HG02885 (cell line): ENCODE measurements around the gene SLC2A6.

Experiments used
- ATAC-seq: cut with Tn5 transposase; IDR thresholded peaks from one replicate; pipeline ENCODE4 v1.9.1; 2021; ENCODE audit warnings: mild to moderate bottlenecking; ENCODE audit not compliant: unreplicated experiment, poor library complexity

Gene SLC2A6, protein sequence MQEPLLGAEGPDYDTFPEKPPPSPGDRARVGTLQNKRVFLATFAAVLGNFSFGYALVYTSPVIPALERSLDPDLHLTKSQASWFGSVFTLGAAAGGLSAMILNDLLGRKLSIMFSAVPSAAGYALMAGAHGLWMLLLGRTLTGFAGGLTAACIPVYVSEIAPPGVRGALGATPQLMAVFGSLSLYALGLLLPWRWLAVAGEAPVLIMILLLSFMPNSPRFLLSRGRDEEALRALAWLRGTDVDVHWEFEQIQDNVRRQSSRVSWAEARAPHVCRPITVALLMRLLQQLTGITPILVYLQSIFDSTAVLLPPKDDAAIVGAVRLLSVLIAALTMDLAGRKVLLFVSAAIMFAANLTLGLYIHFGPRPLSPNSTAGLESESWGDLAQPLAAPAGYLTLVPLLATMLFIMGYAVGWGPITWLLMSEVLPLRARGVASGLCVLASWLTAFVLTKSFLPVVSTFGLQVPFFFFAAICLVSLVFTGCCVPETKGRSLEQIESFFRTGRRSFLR

DNA sequence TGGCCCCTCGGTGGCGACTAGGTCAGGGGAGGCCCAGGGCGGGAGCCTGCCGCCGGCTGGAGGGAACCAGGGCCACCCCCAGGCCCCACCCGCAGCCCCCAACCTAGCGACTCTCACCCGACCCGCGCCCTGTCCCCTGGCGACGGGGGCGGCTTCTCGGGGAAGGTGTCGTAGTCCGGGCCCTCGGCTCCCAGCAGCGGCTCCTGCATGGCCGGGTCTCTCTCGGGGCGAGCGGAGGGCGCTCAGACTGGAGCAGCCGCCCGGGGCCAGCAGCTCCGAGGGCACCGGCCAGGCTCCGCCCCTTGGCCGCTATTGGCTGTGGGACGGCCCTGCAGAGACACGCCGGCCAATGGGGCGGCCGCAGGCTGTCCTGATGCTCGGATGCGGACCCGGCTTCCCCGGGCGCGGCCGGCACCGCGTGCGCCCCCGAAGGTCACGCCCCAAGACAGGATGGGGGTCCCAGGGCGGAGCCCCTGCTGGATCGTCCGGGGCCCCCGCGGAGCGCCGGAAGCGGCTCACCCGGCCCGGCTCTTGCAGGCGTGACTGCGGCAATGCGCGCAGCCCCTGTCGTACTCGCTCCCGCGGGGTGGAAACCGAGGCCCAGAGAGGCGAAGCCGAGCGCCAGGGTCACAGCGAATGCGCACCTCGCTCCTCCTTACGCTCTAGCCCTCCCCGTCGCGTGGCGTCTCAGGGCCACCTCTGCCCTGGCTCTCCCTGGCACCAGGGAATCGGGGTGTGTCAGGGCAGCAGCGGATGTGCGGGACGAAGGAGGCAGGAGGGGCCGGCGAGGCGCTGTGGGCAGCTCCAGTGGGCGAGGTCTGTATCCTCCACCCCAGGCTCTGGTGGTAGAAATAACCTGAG lies at the start of gene SLC2A6:
Gene SLC2A6, minus strand, starts transcription at position 249 of the 861 bp plus-strand sequence. Its CDS starts 40 bp downstream, at position 209.
- peak; percentile 97 for ATAC-seq

DNA sequence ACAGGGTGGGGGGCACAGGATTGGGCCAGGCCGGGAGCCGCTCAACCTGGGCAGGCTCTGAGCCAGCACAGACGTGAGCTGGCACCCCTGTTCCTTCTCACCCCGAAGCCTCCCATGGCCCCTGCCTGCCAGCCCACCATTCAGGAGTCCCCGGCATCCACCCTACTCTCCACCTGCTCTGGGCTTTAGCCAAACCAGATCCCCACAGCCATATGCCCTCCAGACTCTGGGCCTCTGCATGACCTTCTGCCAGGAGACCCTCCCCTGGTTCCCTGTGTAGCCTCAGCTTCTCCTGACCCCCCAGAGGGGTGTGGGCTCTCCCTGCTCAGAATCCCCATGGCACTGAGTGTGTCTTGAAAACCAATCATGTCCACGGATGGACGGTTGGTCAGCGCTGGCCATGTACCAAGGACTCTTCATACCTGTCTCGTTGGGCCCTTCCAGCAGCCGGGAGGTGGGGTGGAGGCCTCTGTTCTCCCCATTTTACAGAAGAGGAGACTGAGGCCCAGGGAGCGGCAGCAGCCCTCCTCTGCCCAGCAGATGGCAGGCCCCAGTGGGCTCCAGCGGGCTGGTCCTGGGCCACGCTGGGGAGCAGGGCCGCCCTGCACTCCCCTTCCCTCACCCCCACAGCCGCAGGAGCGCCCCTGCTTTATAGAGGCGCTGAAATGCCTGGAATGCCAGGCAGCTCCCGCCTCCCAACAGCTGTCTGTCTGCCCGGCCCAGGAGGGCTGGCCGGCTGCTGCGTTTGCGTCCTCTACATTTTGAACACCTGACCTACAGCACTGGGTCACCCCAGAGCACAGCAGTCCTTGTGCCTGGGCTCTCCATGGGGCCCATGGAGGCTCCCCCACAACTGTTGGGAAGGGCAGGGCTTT lies 49.3 kb upstream of the SLC2A6 start:
- ATAC-seq: no peak

DNA sequence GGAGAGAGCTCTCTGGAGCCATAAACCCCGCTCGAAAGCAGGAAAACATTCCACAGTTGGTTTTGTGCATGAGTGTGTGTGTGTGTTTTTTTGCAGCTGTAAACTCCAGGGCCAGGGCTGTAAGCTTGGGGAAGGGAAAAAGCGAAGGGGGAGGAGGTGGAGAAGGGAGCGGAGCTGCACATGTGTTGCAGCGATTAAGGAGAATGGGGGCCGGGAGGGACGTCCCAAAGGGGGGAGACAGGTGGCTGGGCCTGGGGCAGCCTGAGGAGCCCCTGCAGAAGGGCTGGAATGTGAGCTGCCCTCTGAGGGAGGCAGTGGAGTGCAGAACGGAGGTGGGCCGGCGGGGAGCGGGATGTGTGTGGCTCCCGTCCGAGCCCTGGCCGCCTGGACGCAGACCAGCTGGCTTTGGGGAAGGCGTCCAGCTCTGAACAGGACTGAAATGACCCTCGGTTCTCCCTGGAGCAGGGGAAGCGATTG lies 48.6 kb upstream of the SLC2A6 start:
- ATAC-seq: no peak

DNA sequence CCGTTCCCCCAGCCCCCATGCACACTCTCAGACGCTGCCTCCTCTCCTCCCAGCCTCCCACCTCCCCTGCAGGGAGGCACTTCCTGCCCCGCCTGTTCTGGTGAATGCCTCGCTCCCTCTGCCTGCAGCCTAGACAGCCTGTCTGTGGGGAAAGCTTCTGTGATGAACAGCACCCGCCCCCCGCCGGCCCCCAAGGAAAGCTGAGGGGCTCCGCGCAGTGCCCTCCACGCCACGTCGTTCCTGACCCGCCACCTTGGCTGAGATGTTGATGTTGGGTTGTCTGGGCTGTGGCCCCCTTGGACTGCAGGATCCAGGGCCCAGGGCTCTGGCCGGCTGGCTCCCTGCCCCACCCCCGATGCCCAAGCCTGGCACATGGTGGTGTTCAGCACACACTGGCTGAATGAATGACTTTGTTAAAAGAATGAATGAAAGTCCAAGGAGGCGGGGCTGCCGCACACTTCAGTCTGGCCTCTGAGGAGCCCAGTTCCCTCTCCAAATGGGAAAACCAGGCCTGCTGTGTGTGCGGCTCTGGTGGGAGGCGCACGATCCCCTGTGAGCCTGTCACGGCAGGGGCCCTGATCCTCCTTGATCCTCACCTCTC lies 47.9 kb upstream of the SLC2A6 start:
- ATAC-seq: no peak

DNA sequence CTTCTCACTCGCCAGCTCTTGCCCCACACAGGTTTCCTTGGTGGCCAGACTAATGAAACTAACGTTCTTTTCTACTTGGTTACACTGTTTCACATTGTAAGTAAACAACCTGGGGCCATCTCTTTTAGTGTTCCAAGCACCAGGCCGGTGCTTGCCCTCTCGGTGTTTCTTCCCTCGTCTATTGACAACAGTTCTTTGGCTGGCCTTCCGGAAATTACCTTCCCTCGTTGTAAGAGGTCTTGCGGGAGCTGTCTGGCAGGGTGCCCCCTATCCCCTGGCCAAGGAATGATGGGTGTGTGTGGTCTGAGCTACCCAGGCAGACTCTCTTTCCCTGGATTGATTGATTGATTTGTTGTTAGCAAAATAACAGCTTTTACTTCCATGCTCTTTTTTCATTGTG lies 46.8 kb upstream of the SLC2A6 start:
- ATAC-seq: no peak

DNA sequence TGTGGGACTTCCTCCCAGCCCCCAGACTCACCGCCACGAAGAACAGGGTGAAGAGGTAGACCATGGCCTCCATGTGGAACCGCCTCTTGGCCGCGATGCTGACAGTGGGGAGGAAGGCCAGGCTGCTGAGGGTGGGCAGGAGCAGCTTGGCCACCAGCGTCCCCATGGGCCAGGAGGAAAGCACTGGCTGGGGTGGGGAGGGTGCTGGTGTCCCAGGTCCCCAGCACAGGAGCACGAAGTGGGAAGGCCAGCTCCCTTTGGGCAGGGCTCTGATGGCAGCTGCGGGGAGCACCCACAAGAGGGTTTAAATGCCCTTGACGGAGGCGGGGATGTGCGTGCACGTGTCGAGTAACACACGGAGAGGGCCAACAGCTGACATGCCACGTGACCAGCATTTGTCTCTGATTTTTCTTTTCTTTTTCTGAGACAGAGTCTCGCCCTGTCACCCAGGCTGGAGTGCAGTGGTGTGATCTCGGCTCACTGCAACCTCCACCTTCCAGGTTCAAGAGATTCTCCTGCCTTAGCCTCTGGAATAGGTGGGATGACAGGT lies 45.9 kb upstream of the SLC2A6 start, which contains the start of gene MYMK:
Gene MYMK, minus strand, starts transcription at position 281 of the 550 bp plus-strand sequence. Its CDS starts 115 bp downstream, at position 166.
- no peak for ATAC-seq

DNA sequence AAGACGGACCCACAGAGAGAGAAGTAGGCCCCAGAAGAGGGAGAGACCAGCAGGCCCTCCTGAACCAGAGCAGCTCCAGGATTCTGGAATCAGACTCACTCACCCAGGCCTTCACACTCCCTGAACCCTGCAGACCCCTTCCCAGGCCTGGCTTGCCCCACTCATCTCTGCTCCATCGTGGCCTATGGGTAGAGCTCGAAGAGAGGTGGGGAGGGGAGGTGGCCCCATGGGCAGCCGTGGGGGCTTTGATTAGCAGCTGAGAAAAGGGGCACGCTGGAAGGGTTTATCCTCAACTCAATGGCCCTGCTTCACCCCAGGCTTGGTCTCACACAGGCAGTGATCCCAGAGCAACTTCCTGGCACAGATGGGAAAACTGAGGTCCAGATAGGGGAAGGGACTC lies 45.2 kb upstream of the SLC2A6 start:
- no peak for ATAC-seq

DNA sequence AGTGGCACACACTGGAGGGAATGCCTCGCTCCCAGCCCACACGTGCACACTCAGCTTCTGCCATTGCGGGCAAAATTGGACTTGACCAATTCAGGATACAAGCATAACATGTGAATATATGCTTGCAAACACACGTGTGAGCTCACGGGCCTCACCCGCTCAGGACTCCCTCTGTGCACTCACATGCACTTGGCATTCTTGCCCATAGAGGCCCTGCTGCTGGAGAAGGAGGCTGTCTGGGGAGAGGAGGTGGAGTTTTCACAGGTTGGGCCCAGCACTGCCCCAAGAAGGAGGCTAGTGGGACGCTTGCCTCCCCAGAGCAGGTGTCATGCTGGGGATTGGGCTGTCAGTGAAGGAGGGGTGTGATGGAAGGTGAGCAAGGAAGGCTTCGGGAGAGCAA lies 44.2 kb upstream of the SLC2A6 start:
- no peak for ATAC-seq

DNA sequence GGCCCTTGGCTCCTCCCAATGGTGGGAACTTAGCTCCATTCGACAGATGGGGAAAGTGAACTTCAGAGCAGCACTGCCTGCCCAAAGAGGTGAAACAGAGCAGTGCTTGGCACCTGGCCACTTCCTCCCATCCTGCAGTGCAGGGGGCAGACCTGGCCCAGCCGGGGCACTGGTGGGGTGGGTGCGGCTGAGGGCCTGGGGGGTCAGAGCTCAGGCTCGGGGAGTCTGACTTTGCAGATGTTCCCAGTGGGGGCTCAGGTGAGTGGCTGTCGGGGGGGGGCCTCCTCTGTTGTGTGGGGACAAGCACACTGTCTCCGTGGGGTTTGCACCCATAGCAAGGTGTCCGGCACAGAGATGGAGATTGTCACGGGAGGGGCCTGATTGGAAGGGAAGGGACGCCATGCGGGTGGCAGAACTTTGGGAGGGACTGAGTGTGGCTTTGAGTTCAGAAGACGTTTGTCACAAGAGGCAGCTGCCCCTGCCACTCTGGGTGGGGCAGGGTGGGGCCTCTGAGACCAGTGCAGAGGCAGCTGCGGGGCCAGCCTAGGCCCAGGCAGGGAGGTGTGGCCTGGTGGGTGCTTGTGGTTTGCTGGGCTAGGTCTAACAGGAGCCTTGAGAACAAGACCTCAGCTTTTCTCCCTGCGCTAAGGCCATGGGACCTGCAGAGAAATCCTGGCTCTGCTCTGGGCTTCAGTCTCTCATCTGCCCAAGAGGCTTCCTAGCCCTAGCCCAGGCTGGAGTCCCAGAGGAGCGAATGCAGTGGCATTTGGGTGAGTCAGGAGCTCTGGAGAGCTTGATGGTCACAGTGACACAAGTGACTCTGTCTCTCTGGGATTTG lies 43.4 kb upstream of the SLC2A6 start:
- no peak for ATAC-seq

DNA sequence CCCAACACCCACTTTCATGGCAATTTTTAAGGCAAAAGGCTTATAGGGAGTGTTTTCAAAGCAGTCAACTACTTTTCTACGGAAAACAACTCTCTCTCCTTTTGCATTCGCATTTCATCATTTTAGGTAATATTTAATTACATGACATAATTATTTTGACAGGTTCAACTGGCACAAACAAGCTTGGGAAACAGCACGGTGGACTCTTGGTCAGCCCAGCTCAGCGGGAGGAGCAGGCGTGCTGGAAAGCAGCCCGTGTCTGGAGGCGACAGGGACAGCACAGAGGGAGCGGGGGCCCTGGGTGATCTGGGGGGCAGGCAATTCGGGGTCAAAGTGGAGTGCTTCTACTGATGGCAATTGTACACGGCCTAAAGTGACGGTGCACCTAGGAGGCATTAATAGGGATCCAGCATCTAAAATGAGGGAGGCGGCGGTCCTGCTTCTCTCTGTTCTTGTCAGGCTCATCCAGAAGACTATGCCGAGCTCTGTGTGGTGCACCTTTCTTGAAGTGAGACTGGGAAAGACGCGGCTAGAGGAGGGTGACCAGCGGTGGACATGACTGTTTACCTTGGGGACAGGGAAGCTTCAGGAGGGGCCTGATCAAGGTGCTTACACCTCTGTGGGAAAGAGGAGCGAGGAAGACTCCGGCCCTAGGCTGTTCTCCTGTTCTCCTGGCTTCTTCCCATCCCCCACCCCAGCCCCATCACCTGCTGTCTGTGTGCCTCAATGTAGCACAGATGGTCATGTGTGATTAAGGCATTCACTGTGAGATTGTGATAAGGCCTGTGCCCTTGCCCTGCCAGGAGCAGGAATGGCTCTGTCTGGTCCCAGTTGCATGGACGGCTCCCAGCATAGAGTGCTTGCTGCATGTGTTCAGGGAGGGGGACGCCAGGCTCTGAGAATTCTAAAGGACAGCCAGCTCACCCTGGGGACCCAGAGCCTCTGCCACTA lies 42.5 kb upstream of the SLC2A6 start:
- ATAC-seq: no peak

DNA sequence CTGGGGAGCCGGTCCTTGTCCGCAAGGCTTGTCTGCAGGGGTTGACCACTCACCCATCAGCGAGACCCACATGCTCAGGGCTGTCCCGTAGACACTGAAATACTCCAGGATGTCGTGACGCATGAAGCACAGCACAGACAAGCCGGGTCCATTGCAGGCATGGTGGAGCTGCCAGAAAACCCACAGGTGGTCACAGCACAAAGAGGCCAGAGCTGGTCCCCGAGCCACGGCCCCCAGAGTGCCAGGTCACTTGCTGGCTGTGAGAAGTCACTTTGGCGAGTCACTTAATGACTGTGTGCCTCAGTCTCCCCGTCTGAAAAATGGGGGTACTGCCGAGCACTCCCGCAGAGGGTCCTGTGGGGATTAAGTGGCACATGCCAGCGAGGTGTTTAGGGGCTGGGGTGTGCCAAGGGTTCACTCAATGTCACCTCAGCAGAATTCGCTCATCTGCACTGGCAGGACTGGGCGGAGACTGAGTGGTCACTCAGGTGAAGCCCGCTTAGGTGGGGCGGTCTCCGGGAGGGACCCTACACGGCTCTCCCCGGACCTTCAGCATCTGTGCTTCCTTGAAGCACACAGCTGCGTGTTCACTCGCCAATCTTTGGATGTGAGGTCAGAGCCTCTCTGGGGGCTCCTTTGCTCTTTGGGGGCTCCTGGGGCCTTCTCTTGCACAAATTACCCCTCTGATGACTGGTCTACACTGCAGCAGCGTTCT lies 41.4 kb upstream of the SLC2A6 start:
- no peak for ATAC-seq

DNA sequence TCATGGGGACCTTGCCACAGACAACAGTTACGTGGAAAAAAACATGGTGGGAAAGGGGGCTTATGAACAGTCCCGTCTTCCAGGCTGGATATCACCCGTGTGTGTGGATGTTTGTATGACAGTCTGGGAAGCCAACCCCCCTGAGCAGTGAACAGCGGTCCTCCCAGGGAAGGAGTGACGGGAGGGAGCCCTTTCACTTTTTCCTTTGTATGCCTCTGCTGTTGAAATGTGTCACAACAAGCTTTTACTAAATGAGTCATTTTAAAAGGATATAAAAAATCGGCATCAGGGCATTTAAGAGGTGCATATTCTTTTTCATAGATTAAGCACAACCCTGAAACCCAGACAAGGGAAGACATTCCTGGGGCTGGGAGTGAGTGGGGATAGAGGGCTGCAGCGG lies 40.8 kb upstream of the SLC2A6 start:
- no peak for ATAC-seq

DNA sequence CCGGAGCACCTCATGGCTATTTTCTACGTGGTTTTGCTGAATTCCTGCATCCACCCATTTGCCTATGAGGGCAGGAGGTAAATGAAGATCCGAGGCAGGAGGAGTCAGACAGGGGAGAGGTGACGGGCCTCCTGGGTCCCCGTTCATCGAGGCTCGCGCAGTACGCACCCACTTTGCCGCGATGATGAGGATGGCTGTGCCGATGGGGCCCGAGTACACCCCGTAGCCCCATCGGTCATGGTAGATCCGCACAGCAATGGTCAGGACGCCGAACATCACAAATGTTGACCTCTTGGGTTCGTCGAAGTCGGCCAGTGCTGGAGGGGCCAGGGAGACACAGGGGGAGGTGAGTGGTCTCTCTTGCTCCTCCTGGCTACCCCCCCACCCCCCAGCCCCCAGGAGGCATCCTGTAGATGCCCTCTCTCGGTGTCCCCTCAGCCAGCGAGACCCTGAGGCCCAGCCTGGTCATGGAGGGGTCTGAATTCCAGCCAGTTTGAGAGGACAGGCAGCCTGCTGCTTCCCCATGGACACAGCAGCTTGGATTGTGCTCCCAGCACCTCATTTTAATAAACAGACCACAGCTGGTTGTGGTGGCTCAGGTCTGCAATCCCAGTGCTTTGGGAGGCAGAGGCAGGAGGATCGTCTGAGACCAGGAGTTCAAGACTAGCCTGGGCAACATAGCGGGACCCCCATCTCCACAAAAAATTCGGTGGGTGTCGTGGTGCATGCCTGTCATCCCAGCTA lies 40.0 kb upstream of the SLC2A6 start:
- ATAC-seq: no peak

DNA sequence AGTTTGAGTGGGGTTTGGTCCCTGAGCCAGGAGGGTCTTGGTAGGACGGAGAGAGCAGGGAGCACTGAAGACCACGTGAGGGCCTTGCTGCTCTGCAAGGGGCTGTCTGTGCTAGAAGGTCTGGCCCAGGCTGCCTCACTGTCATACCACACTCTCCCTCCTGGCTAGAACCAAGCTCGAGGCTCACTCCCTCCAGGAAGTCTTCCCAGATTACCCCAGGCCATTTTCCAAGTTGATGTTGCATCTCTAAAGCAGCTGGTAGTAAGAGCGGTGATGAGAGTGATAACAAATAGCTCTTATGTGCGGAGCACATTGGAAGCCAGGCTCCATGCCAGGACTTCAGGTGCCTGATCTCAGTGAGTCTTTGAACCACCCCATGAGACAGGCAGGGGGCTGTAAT lies 39.3 kb upstream of the SLC2A6 start:
- ATAC-seq: no peak

DNA sequence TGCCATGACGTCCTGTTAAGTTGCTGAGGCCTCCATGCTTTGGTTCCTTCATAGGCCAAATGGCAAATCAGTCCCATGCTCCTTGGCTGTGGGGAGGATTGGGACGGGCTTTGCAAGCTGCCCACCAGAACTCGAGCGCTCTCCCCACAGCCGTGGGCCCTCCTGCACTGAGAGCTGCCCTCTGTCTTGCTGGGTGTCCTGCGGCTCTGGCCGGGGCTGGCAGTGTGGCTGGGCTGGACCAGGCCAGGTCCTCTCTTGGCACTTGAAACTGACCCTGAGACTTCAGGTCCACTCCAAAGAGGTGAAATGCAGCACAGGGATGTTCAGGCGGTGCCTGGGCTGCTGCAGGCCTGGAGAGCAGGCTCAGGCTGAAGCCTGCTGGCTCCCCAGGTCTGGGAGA lies 38.8 kb upstream of the SLC2A6 start:
- no peak for ATAC-seq

DNA sequence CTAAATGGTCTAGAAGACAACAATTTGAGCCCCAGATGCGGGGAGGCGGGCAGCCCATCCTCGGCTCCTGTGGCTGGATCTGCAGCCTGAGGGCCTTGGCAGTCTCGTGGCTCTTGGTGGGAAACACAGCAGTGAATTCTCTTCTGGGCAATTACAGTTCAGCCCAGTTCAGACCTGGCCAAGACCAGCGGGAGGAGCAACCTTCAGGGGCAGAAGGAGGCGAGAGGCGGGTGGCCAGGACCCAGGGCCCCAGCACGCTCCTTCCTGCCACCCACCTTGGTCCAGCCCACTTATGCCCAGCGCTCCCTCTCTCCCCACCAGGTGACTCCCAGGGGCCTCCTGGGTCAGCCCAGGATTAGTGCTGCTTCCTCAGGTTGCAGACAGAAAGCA lies 38.1 kb upstream of the SLC2A6 start:
- no peak for ATAC-seq
